HepG2 (cell line): ENCODE measurements around the gene KLC4. TPM values are rescaled to one million over a fixed set of nuclear protein-coding genes. Genes with fewer than 3 reads are reported as not detected.

Experiments used
- ATAC-seq: fragments of 200-7000 bp; cut with Tn5 transposase; 3 replicates; pipeline ENCODE4 v1.9.1; 2020; ENCODE audit warnings: mild to moderate bottlenecking, moderate library complexity
- BruUV-seq: library from RNA; stranded (reverse); fragments of 400-500 nt; replicated peaks from 2 replicates; lab custom pipeline; 2021; lab: Mats Ljungman, UMichigan
- CTCF ChIA-PET: fragments of 300-600 bp; formaldehyde crosslinking; extraction: SDS; loops from one replicate; lab custom pipeline; 2021; ENCODE audit warnings: low total read pairs, inconsistent platforms, low intra/inter-chr PET ratio; lab: Yijun Ruan, JAX
- POLR2A ChIA-PET: fragments of 350-600 bp; sonication (Branson Sonifier 250); formaldehyde crosslinking; loops from one replicate; lab custom pipeline; 2020; ENCODE audit warnings: antibody characterized with exemption, inconsistent platforms; lab: Yijun Ruan, JAX
- DNase-seq: peaks from one replicate; pipeline ENCODE4 v3.0.0-alpha.2; 2015; ENCODE audit warnings: low spot score
- FAIRE-seq: peaks from 3 replicates; lab custom pipeline; 2011; peaks lifted over from hg19 to GRCh38; lab: Jason Lieb, UNC
- H2AFZ ChIP-seq: one replicate; pipeline ENCODE4 v1.6.1; 2011; ENCODE audit warnings: low read length, inconsistent platforms
- H3K27ac ChIP-seq: fragments of 300-600 bp; 3 replicates; pipeline ENCODE4 v1.8.0; 2011; ENCODE audit warnings: mixed run types, mild to moderate bottlenecking, mixed read lengths, low read length, inconsistent platforms; ENCODE audit not compliant: insufficient read depth; ENCODE audit errors: extremely low read length
- H3K27me3 ChIP-seq, 2 experiments: fragments of 200-600 bp in 1 of 2; 2 replicates in 1 of 2; 3 replicates in 1 of 2; pipeline versions ENCODE4 v1.6.0 to v1.8.0; 2011; ENCODE audit warnings: low read length in 2 of 2, mild to moderate bottlenecking in 2 of 2, moderate library complexity in 2 of 2, inconsistent platforms in 1 of 2; ENCODE audit not compliant: insufficient read depth in 2 of 2, control insufficient read depth in 1 of 2
- H3K36me3 ChIP-seq, 2 experiments: fragments of 200-600 bp in 1 of 2; replicated peaks in 1 of 2; 2 replicates in 1 of 2; 3 replicates in 1 of 2; pipeline versions ENCODE4 v1.5.1 to v1.8.0; 2011; ENCODE audit warnings: low read length in 2 of 2, inconsistent platforms in 1 of 2; ENCODE audit not compliant: insufficient read depth in 2 of 2, control insufficient read depth in 1 of 2
- H3K4me1 ChIP-seq: 2 replicates; pipeline ENCODE4 v1.5.1; 2012; ENCODE audit warnings: low read length, inconsistent platforms; ENCODE audit not compliant: insufficient read depth
- H3K4me2 ChIP-seq: 2 replicates; pipeline ENCODE4 v1.6.0; 2011; ENCODE audit warnings: low read depth, low read length, inconsistent platforms
- H3K4me3 ChIP-seq, 3 experiments: fragments of 200-600 bp in 1 of 3; sonication (generic), shearing (Covaris generic) in 1 of 3; replicated peaks in 1 of 3; 2 replicates each; pipeline ENCODE4 v1.5.1; 2011 to 2016; ENCODE audit warnings: low read length in 3 of 3, inconsistent platforms in 2 of 3, low read depth in 2 of 3, mild to moderate bottlenecking in 2 of 3, control low read depth in 1 of 3, mixed read lengths in 1 of 3; ENCODE audit not compliant: insufficient read depth in 1 of 3
- H3K79me2 ChIP-seq: one replicate; pipeline ENCODE4 v1.6.1; 2011; ENCODE audit warnings: low read length, inconsistent platforms; ENCODE audit not compliant: insufficient read depth
- H3K9ac ChIP-seq: 2 replicates; pipeline ENCODE4 v1.6.0; 2011; ENCODE audit warnings: mild to moderate bottlenecking, low read depth, low read length, inconsistent platforms; ENCODE audit not compliant: insufficient read depth
- H3K9me3 ChIP-seq: 2 replicates; pipeline ENCODE4 v1.5.1; 2012; ENCODE audit warnings: mild to moderate bottlenecking, low read length
- H4K20me1 ChIP-seq: 2 replicates; pipeline ENCODE4 v1.6.0; 2011; ENCODE audit warnings: inconsistent platforms, mild to moderate bottlenecking, low read length, moderate library complexity; ENCODE audit not compliant: insufficient read depth
- CBX2 ChIP-seq, 2 experiments: fragments of 200-600 bp in 1 of 2; sonication (generic); formaldehyde crosslinking in 1 of 2; IDR thresholded peaks; 2 replicates each; pipeline versions ENCODE4 v1.7.0 to v1.8.1; 2018 to 2022; ENCODE audit warnings: low read depth in 2 of 2, low read length in 1 of 2, mild to moderate bottlenecking in 1 of 2, missing genetic modification reagents in 1 of 2
- FOXJ3 ChIP-seq: sonication (generic); formaldehyde crosslinking; IDR thresholded peaks from 2 replicates; pipeline ENCODE4 v1.4.0; 2020; ENCODE audit warnings: missing genetic modification reagents, mild to moderate bottlenecking, borderline replicate concordance
- GATAD2A ChIP-seq: IDR thresholded peaks from 2 replicates; pipeline ENCODE4 v1.6.1; 2016
- GTF3A ChIP-seq: sonication (generic); formaldehyde crosslinking; conservative IDR thresholded peaks from 2 replicates; pipeline ENCODE4 v1.4.0; 2020; ENCODE audit warnings: mild to moderate bottlenecking, missing genetic modification reagents
- HNF4G ChIP-seq, 2 experiments: sonication (generic) in 1 of 2; formaldehyde crosslinking in 1 of 2; IDR thresholded peaks; 2 replicates each; pipeline versions ENCODE4 v1.4.0 to v1.6.1; 2011 to 2020; ENCODE audit warnings: borderline replicate concordance in 2 of 2, low read depth in 2 of 2, mild to moderate bottlenecking in 2 of 2, low read length in 1 of 2, missing genetic modification reagents in 1 of 2, moderate library complexity in 1 of 2
- KDM6A ChIP-seq: IDR thresholded peaks from 2 replicates; pipeline ENCODE4 v1.6.1; 2016; ENCODE audit warnings: low read depth
- MAFF ChIP-seq: IDR thresholded peaks from 2 replicates; pipeline ENCODE4 v1.6.1; 2011; ENCODE audit warnings: low read depth, low read length, improper control_type of control experiment
- MYC ChIP-seq: sonication (generic); formaldehyde crosslinking; IDR thresholded peaks from 2 replicates; pipeline ENCODE4 v1.9.0; 2021; ENCODE audit warnings: missing genetic modification reagents, borderline replicate concordance
- PATZ1 ChIP-seq: sonication (generic); formaldehyde crosslinking; IDR thresholded peaks from 2 replicates; pipeline ENCODE4 v1.4.0; 2020; ENCODE audit warnings: missing genetic modification reagents
- PLRG1 ChIP-seq: fragments of 450-650 bp; conservative IDR thresholded peaks from 2 replicates; pipeline ENCODE4 v1.6.1; 2016
- REL ChIP-seq: sonication (generic); formaldehyde crosslinking; conservative IDR thresholded peaks from 2 replicates; pipeline ENCODE4 v1.8.0; 2022; ENCODE audit warnings: mild to moderate bottlenecking, missing genetic modification reagents, moderate library complexity
- SP4 ChIP-seq: sonication (generic); formaldehyde crosslinking; IDR thresholded peaks from 2 replicates; pipeline ENCODE4 v1.8.1; 2023; ENCODE audit warnings: mild to moderate bottlenecking, missing genetic modification reagents
- STAG1 ChIP-seq: sonication (generic); formaldehyde crosslinking; IDR thresholded peaks from 2 replicates; pipeline ENCODE4 v1.4.0; 2020; ENCODE audit warnings: missing genetic modification reagents
- TEAD3 ChIP-seq: optimal IDR thresholded peaks from 2 replicates; pipeline ENCODE3; 2016; ENCODE audit warnings: borderline replicate concordance
- THRA ChIP-seq: sonication (generic); formaldehyde crosslinking; IDR thresholded peaks from 2 replicates; pipeline ENCODE4 v1.4.0; 2020; ENCODE audit warnings: missing genetic modification reagents, borderline replicate concordance
- ZNF362 ChIP-seq: sonication (generic); formaldehyde crosslinking; IDR thresholded peaks from 2 replicates; pipeline ENCODE4 v1.4.0; 2020; ENCODE audit warnings: missing genetic modification reagents, mild to moderate bottlenecking, borderline replicate concordance
- ZNF616 ChIP-seq: sonication (generic); formaldehyde crosslinking; IDR thresholded peaks from 2 replicates; pipeline ENCODE4 v1.5.0; 2020; ENCODE audit warnings: low read depth, mild to moderate bottlenecking, missing genetic modification reagents
- ZNF619 ChIP-seq: sonication (generic); formaldehyde crosslinking; IDR thresholded peaks from 2 replicates; pipeline ENCODE4 v1.4.0; 2020; ENCODE audit warnings: mild to moderate bottlenecking, missing genetic modification reagents
- ZNF816 ChIP-seq: sonication (generic); formaldehyde crosslinking; IDR thresholded peaks from 2 replicates; pipeline ENCODE4 v1.8.0; 2022; ENCODE audit warnings: missing genetic modification reagents, mild to moderate bottlenecking, borderline replicate concordance
- WGBS: methylation state at CpG from one replicate; pipeline ENCODE4 v1.1.6; 2017; ENCODE audit warnings: low lambda C conversion rate; 5-methylcytosine and 5-hydroxymethylcytosine counted together
- in situ Hi-C: cut with HindIII; loops from 2 replicates; pipeline ENCODE4 v1.10.0; 2017; ENCODE audit warnings: low pct_unique_long_range_greater_than_20kb; ENCODE audit not compliant: extremely low pct_ligation_motif_present
- intact Hi-C: fragments of 100-400 bp; cut with micrococcal nuclease; formaldehyde crosslinking; loops from one replicate; pipeline ENCODE4 v1.10.0; 2022; ENCODE audit not compliant: unreplicated experiment
- polyA plus RNA-seq, 8 experiments: library from polyadenylated mRNA; depleted of rRNA in 3 of 8; stranded (reverse) in 7 of 8; unstranded in 1 of 8; fragments of >200 nt; fragmentation: Illumina TruSeq in 4 of 8; extraction: Trizol in 4 of 8; gene quantifications; 2 replicates each; pipeline versions ENCODE4 v1.2.1 to v1.2.3, GENCODE V29; 2011 to 2016; ENCODE audit warnings: low read depth in 4 of 8, missing spikeins in 1 of 8, mixed read lengths in 1 of 8; ENCODE audit not compliant: insufficient read depth in 1 of 8
- total RNA-seq, 5 experiments: library from RNA; depleted of rRNA; stranded (reverse); fragments of >200 nt; fragmentation: Illumina TruSeq; extraction: Trizol; gene quantifications; 2 replicates each; pipeline ENCODE4 v1.2.3, GENCODE V29; 2016; ENCODE audit warnings: low read depth in 1 of 5

The KLC4 gene
- total and polyA plus RNA-seq, 2 of the 13 experiments (the other 11 are each of a cell fraction or from before 2014, with no cell fraction given): 45.4 to 70.4 TPM

DNA sequence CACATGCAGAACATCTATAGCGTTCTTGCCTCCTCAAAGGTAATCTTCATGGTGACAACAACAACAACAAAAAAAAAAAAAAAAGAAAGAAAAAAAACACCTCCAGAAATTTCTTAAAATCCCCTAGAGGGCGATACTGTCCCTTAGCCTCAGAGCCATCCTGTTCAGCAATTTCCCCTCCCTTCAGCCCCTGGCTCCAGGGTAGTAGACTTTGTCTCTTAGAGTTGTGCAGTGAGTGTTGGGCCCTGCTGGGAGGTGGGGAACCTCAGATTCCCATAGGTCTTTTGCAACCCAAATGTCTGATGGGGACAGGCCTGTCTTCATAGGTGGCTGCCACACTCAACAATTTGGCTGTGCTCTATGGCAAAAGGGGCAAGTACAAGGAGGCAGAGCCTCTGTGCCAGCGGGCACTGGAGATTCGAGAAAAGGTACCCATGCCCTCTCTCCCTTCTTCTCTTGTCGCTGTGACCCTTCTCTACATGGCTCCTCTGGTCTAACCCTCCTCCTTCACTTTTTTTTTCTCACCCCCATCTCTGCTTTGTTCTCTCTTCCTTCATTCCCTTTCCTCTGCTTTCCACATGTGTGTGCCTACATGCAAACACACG, 10.7 kb downstream of the KLC4 start:
- no peak overlapping the region for H2AFZ ChIP-seq
- no peak overlapping the region for H3K9ac ChIP-seq
- H3K27ac ChIP-seq: peak overlapping the region; percentile 7
- CTCF ChIA-PET: interaction anchor here (1.0 to 2.6 kb wide), 3 partner anchors 60 to 169 kb away, joined by 5 to 36 read pairs (median 14); no protein-coding TSS in a partner anchor
- H3K4me1 ChIP-seq: peaks cover 12% of the 10 kb centered on the region
- POLR2A ChIA-PET: interaction anchor here (0.7 to 3.7 kb wide), 4 partner anchors 9 to 34 kb away, joined by 3 to 12 read pairs (median 3); no protein-coding TSS in a partner anchor
- H4K20me1 ChIP-seq: no peaks in the 10 kb centered on the region
- 66% methylated on average over 6 of the region's 6 CpGs for WGBS
- DNase-seq: peak; percentile 83
- H3K9me3 ChIP-seq: no peaks in the 10 kb centered on the region
- in situ Hi-C loops (loop anchor here (10.0 kb wide), 1 partner anchor 55 kb away; no protein-coding TSS in a partner anchor), intact Hi-C loops (loop anchor here (1.0 kb wide), 2 partner anchors 59 to 73 kb away; no protein-coding TSS in a partner anchor)
- H3K27me3 ChIP-seq: no peaks in the 10 kb centered on the region
- H3K4me2 ChIP-seq: no peak overlapping the region
- H3K79me2 ChIP-seq: no peaks in the 10 kb centered on the region
- H3K36me3 ChIP-seq: peaks cover 13 to 47% of the 10 kb centered on the region in 2 experiments
- BruUV-seq: no TSS peak
- peak; percentile 93 for ATAC-seq
- no peak overlapping the region for H3K4me3 ChIP-seq
- peak; percentile 99 for FAIRE-seq
- no peak for TF ChIP-seq PATZ1 (CRISPR knock-in tag)
- TF ChIP-seq GATAD2A (CRISPR knock-in tag): 0 out of 2 replicates have a peak, but pooled peaks have one; percentile 20
- TF ChIP-seq MYC: no peak
- 0 out of 2 replicates have a peak, but pooled peaks have one; percentile 51 for TF ChIP-seq ZNF619 (CRISPR knock-in tag)
- no peak for TF ChIP-seq CBX2 (IDR thresholded peaks at IDR 0.05; ENCODE audit: low read depth, low read length)
- no peak for TF ChIP-seq CBX2 (CRISPR knock-in tag; IDR thresholded peaks at IDR 0.05; ENCODE audit: low read depth)
- no peak for TF ChIP-seq ZNF816
- peak; percentile 94 for TF ChIP-seq ZNF362 (CRISPR knock-in tag)
- TF ChIP-seq HNF4G (IDR thresholded peaks at IDR 0.05; ENCODE audit: borderline replicate concordance, low read depth, low read length): peak; percentile 30; the same call in 1 of the 2 replicates
- no peak; the same call in 1 of the 2 replicates for TF ChIP-seq HNF4G (CRISPR knock-in tag; IDR thresholded peaks at IDR 0.05; ENCODE audit: borderline replicate concordance, low read depth)
- no peak for TF ChIP-seq THRA (CRISPR knock-in tag)
- 0 out of 2 replicates have a peak, but pooled peaks have one; percentile 49 for TF ChIP-seq MAFF
- no peak for TF ChIP-seq PLRG1
- peak; percentile 77 for TF ChIP-seq STAG1
- no peak for TF ChIP-seq FOXJ3 (CRISPR knock-in tag)
- TF ChIP-seq KDM6A (CRISPR knock-in tag): no peak
- no peak for TF ChIP-seq REL (CRISPR knock-in tag)
- peak; percentile 6 for TF ChIP-seq TEAD3 (CRISPR knock-in tag)
- no peak for TF ChIP-seq GTF3A (CRISPR knock-in tag)
- TF ChIP-seq ZNF616 (CRISPR knock-in tag): no peak
- 0 out of 2 replicates have a peak, but pooled peaks have one; percentile 2 for TF ChIP-seq SP4 (CRISPR knock-in tag)
